Measurements from ENCODE around the gene DEFB128. TPM values are rescaled to one million over a fixed set of nuclear protein-coding genes. Genes with fewer than 3 reads are reported as not detected.
"Not testable (repeated sequence)": the region's sequence is repeated elsewhere in the genome, so short reads cannot be mapped to it uniquely, and the experiment has no call there.

The DEFB128 gene
- total RNA-seq, 3 donors from 2014 or later, result not detected

- Histone ChIP-seq H3K9me3 (no peaks in the 10 kb centered on the region), H3K4me1 (ENCODE audit: low read depth) (no peaks in the 10 kb centered on the region), H3K36me3 (ENCODE audit: low read depth) (no peaks in the 10 kb centered on the region), H3K4me3 (no peak overlapping the region)
- no peak for DNase-seq
- no peak for TF ChIP-seq CTCF (IDR thresholded peaks at IDR 0.05)
- intact Hi-C loops (cut with DNase I, micrococcal nuclease), result no loop called here
- ATAC-seq, result no peak
These were observed 21.4 kb upstream of the DEFB128 start for GRCh38 chr20:210809-211502.

GRCh38 chr20:208942-209566 lies 19.5 kb upstream of the DEFB128 start:
- intact Hi-C loops (cut with DNase I, micrococcal nuclease), result no loop called here
- H3K4me3 ChIP-seq, result no peak overlapping the region
- H3K9me3 ChIP-seq, result no peaks in the 10 kb centered on the region
- TF ChIP-seq CTCF (IDR thresholded peaks at IDR 0.05), result no peak
- peak in 1 of 3 donors; percentile 22 for DNase-seq
- no peaks in the 10 kb centered on the region for H3K36me3 ChIP-seq (ENCODE audit: low read depth)
- peak; percentile 67 for ATAC-seq
- no peaks in the 10 kb centered on the region for H3K4me1 ChIP-seq (ENCODE audit: low read depth)

- H3K36me3 ChIP-seq (ENCODE audit: low read depth); ATAC-seq; intact Hi-C loops (cut with DNase I, micrococcal nuclease); H3K4me3 ChIP-seq; H3K4me1 ChIP-seq (ENCODE audit: low read depth); H3K9me3 ChIP-seq; DNase-seq: not testable (repeated sequence)
These were observed 14.1 kb upstream of the DEFB128 start for GRCh38 chr20:203630-204029.

- Histone ChIP-seq H3K4me3 (no peak overlapping the region), H3K36me3 (ENCODE audit: low read depth) (no peaks in the 10 kb centered on the region), H3K9me3 (no peaks in the 10 kb centered on the region), H3K4me1 (ENCODE audit: low read depth) (no peaks in the 10 kb centered on the region)
- intact Hi-C loops (cut with DNase I, micrococcal nuclease), result no loop called here
- DNase-seq (no peak), ATAC-seq (no peak)
- no peak for TF ChIP-seq CTCF (IDR thresholded peaks at IDR 0.05)
These were observed 10.5 kb upstream of the DEFB128 start for GRCh38 chr20:199996-200395.

GRCh38 chr20:198225-198624 lies 8.7 kb upstream of the DEFB128 start:
- Histone ChIP-seq H3K4me1 (ENCODE audit: low read depth) (no peaks in the 10 kb centered on the region), H3K4me3 (no peak overlapping the region), H3K36me3 (ENCODE audit: low read depth) (no peaks in the 10 kb centered on the region), H3K9me3 (no peaks in the 10 kb centered on the region)
- intact Hi-C loops (cut with DNase I, micrococcal nuclease), result no loop called here
- DNase-seq (no peak), ATAC-seq (no peak)
- TF ChIP-seq CTCF (IDR thresholded peaks at IDR 0.05), result no peak

GRCh38 chr20:187733-188132 lies 1.8 kb downstream of the DEFB128 start:
- no peak for TF ChIP-seq CTCF (IDR thresholded peaks at IDR 0.05)

More at GRCh38 chr20:187733-188132, 1.8 kb downstream of the DEFB128 start:
- Histone ChIP-seq H3K4me3 (no peak overlapping the region), H3K36me3 (ENCODE audit: low read depth) (no peaks in the 10 kb centered on the region), H3K4me1 (ENCODE audit: low read depth) (no peaks in the 10 kb centered on the region), H3K9me3 (no peaks in the 10 kb centered on the region)
- no peak for DNase-seq
- no peak for ATAC-seq
- intact Hi-C loops (cut with DNase I, micrococcal nuclease), result no loop called here

Measured in mucosa of descending colon (tissue), 3 donors.